GM23248 (cell line): ENCODE results near the gene TGFB1. TPM values are rescaled to one million over a fixed set of nuclear protein-coding genes. Genes with fewer than 3 reads are reported as not detected.

Experiments used
- DNase-seq: peaks from one replicate; pipeline ENCODE4 v3.0.0-alpha.2; 2015
- H2AFZ ChIP-seq: fragments of 200-600 bp; sonication (generic); 2 replicates; pipeline ENCODE4 v1.6.1; 2016; ENCODE audit warnings: antibody characterized with exemption
- H3F3A ChIP-seq: fragments of 200-600 bp; sonication (generic); 2 replicates; pipeline ENCODE4 v1.6.1; 2016; ENCODE audit warnings: mild to moderate bottlenecking, antibody characterized with exemption, mixed run types; ENCODE audit not compliant: insufficient read depth
- H3K27ac ChIP-seq: fragments of 200-600 bp; sonication (generic); 2 replicates; pipeline ENCODE4 v1.5.1; 2016; ENCODE audit warnings: mild to moderate bottlenecking
- H3K27me3 ChIP-seq: fragments of 200-600 bp; sonication (generic); replicated peaks from 2 replicates; pipeline ENCODE4 v1.6.1; 2016; ENCODE audit warnings: mild to moderate bottlenecking; ENCODE audit not compliant: insufficient read depth
- H3K36me3 ChIP-seq: fragments of 200-600 bp; sonication (generic); 2 replicates; pipeline ENCODE4 v1.6.1; 2016; ENCODE audit warnings: low read depth, mild to moderate bottlenecking
- H3K4me1 ChIP-seq: fragments of 200-600 bp; sonication (generic); 2 replicates; pipeline ENCODE4 v1.6.1; 2016; ENCODE audit warnings: mild to moderate bottlenecking; ENCODE audit not compliant: insufficient read depth
- H3K4me2 ChIP-seq: fragments of 200-600 bp; sonication (generic); one replicate; pipeline ENCODE4 v1.6.1; 2016; ENCODE audit warnings: mild to moderate bottlenecking; ENCODE audit not compliant: unreplicated experiment
- H3K4me3 ChIP-seq: fragments of 200-600 bp; sonication (generic); 2 replicates; pipeline ENCODE4 v1.5.1; 2016; ENCODE audit warnings: mild to moderate bottlenecking
- H3K79me2 ChIP-seq: fragments of 200-600 bp; sonication (generic); 2 replicates; pipeline ENCODE4 v1.6.1; 2016; ENCODE audit warnings: mild to moderate bottlenecking; ENCODE audit not compliant: insufficient read depth
- H3K9ac ChIP-seq: fragments of 200-600 bp; sonication (generic); 2 replicates; pipeline ENCODE4 v1.6.1; 2016; ENCODE audit warnings: mild to moderate bottlenecking
- H3K9me2 ChIP-seq: fragments of 200-600 bp; sonication (generic); 2 replicates; pipeline ENCODE4 v1.6.1; 2016; ENCODE audit warnings: mixed run types, mild to moderate bottlenecking, moderate library complexity; ENCODE audit not compliant: insufficient read depth
- H3K9me3 ChIP-seq: fragments of 200-600 bp; sonication (generic); one replicate; pipeline ENCODE4 v1.6.1; 2017; ENCODE audit warnings: low read depth
- H4K20me1 ChIP-seq: fragments of 200-600 bp; sonication (generic); 2 replicates; pipeline ENCODE4 v1.6.0; 2016; ENCODE audit not compliant: insufficient read depth
- EZH2 ChIP-seq: fragments of 200-600 bp; sonication (generic); IDR thresholded peaks from 2 replicates; pipeline ENCODE4 v1.6.1; 2018; ENCODE audit warnings: antibody characterized with exemption, mild to moderate bottlenecking; ENCODE audit not compliant: insufficient read depth, poor library complexity, severe bottlenecking
- EZH2phosphoT487 ChIP-seq: fragments of 200-600 bp; sonication (generic); IDR thresholded peaks from 2 replicates; pipeline ENCODE4 v1.6.1; 2018; ENCODE audit warnings: antibody characterized with exemption, moderate library complexity, mild to moderate bottlenecking, low read depth; ENCODE audit not compliant: insufficient read depth
- WGBS, 2 experiments: methylation state at CpG; one replicate each; pipeline ENCODE4 v1.1.6; 2015 to 2017; ENCODE audit warnings: low lambda C conversion rate in 2 of 2, low coverage in 1 of 2; ENCODE audit errors: missing lambda C conversion rate in 2 of 2; 5-methylcytosine and 5-hydroxymethylcytosine counted together
- in situ Hi-C: fragments of 300-500 bp; cut with MboI; formaldehyde crosslinking; loops from 2 replicates; pipeline ENCODE4 v1.15.0; 2020
- polyA plus RNA-seq: library from polyadenylated mRNA; unstranded; fragments of >200 nt; fragmentation: Nextera tagmentation; extraction: Ambion mirVana; gene quantifications from 2 replicates; pipeline ENCODE4 v1.2.1, GENCODE V29; 2016
- total RNA-seq: library from RNA; depleted of rRNA; stranded (reverse); fragments of >200 nt; shearing (Covaris generic); gene quantifications from 2 replicates; pipeline ENCODE4 v1.2.3, GENCODE V29; 2014

The TGFB1 gene
- total and polyA plus RNA-seq, 2 experiments from 2014 or later = 12.4 to 21.4 TPM

- H3K9ac ChIP-seq = peak overlapping the region; percentile 92
- peaks cover 48% of the 10 kb centered on the region for H3K4me1 ChIP-seq
- H3K79me2 ChIP-seq = peaks cover 15% of the 10 kb centered on the region
- H3F3A ChIP-seq = peaks cover 53% of the 10 kb centered on the region
- no peaks in the 10 kb centered on the region for H3K27me3 ChIP-seq
- H3K4me3 ChIP-seq = no peak overlapping the region
- H2AFZ ChIP-seq = no peak overlapping the region
- H3K4me2 ChIP-seq = no peak overlapping the region
- H3K9me3 ChIP-seq = no peaks in the 10 kb centered on the region
- no peak for DNase-seq
- 63 to 75% methylated on average over 11 to 13 of the region's 13 CpGs for WGBS, 2 experiments
- in situ Hi-C loops = no loop called here
- no peaks in the 10 kb centered on the region for H3K9me2 ChIP-seq
- peak overlapping the region; percentile 100 for H3K27ac ChIP-seq
- no peak for TF ChIP-seq EZH2
- peaks cover 6% of the 10 kb centered on the region; the same call in 1 of the 2 replicates for H3K36me3 ChIP-seq
- H4K20me1 ChIP-seq = no peaks in the 10 kb centered on the region
Measured at GRCh38 chr19:41327076-41327575, 26.6 kb downstream of the TGFB1 start.

DNA sequence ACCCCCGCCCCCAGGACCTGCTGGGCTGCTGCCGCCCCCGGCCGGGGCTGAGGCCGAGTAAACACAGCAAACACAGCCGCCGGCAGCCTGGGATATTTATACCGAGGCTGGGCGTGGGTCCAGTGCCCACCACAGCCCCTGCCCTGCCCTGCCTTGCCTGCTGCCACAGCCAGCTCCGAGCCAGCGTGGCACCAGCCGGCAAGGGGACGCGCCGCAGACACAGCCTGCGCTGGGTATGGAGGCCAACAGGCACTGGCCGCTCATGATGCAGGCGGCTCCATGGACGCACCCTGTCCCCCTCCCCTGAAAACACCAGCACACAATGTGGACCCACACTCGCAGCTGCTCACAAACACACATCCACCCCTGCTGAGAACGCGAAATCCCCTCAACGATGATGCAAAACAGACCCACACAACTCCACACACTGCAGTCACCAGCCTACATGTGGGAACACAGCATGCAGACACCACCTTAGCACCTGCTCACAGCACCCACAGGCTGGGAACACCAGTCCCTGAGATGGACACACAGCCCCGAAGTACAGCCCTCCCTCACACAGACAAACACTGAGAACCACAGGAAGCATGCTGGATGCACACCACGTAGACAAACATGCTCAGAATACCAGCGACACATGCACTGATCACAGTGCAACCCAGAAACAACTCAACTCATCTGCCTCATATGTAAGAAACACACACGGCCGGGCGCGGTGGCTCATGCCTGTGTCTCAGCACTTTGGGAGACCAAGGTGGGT lies 27.6 kb downstream of the TGFB1 start:
- in situ Hi-C loops = no loop called here
- TF ChIP-seq EZH2 (no peak), EZH2phosphoT487 (no peak)
- Histone ChIP-seq H3K4me3 (peak overlapping the region; percentile 46), H3K4me2 (peak overlapping the region; percentile 64), H3K4me1 (peaks cover 54% of the 10 kb centered on the region), H3K9ac (peak overlapping the region; percentile 92), H2AFZ (no peak overlapping the region), H3K9me3 (no peaks in the 10 kb centered on the region), H3K79me2 (peaks cover 13% of the 10 kb centered on the region), H3K27me3 (no peaks in the 10 kb centered on the region), H4K20me1 (no peaks in the 10 kb centered on the region), H3K36me3 (peaks cover 3% of the 10 kb centered on the region; the same call in 1 of the 2 replicates), H3F3A (peaks cover 59% of the 10 kb centered on the region), H3K9me2 (no peaks in the 10 kb centered on the region), H3K27ac (peak overlapping the region; percentile 100)
- WGBS, 2 experiments = 16 to 25% methylated on average over 23 to 30 of the region's 30 CpGs
- peak; percentile 81 for DNase-seq

DNA sequence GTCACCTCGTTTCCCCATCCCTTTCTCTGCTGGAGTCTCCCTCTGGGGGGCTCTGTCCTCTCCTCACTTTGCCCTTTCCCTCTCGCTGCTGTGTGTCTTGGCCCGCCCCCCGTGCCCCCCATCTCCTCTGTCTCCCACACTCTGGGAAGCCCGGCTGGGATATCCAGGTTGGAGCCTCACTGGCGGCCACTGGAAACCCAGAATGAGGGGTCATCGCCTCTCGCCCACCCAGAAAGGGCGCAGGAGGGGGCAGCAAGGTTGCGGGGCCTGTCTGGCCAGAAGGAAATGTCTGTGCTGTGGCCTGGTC lies 28.1 kb downstream of the TGFB1 start:
- TF ChIP-seq EZH2 (no peak), EZH2phosphoT487 (no peak)
- Histone ChIP-seq H3K9me2 (no peaks in the 10 kb centered on the region), H3F3A (peaks cover 64% of the 10 kb centered on the region), H2AFZ (no peak overlapping the region), H3K36me3 (peaks cover 3% of the 10 kb centered on the region; the same call in 1 of the 2 replicates), H3K4me1 (peaks cover 54% of the 10 kb centered on the region), H3K27me3 (no peaks in the 10 kb centered on the region), H3K27ac (peak overlapping the region; percentile 100), H3K4me2 (peak overlapping the region; percentile 64), H3K9me3 (no peaks in the 10 kb centered on the region), H3K79me2 (peaks cover 13% of the 10 kb centered on the region), H3K4me3 (peak overlapping the region; percentile 46), H4K20me1 (no peaks in the 10 kb centered on the region), H3K9ac (peak overlapping the region; percentile 92)
- in situ Hi-C loops = no loop called here
- WGBS, 2 experiments = 5 to 9% methylated on average over 6 to 10 of the region's 10 CpGs
- DNase-seq = no peak

- H3K27me3 ChIP-seq = no peaks in the 10 kb centered on the region
- H4K20me1 ChIP-seq = no peaks in the 10 kb centered on the region
- 2 to 4% methylated on average over 2 to 23 of the region's 23 CpGs for WGBS, 2 experiments
- peaks cover 13% of the 10 kb centered on the region for H3K79me2 ChIP-seq
- H3K4me1 ChIP-seq = peaks cover 54% of the 10 kb centered on the region
- peak overlapping the region; percentile 92 for H3K9ac ChIP-seq
- no peak overlapping the region for H2AFZ ChIP-seq
- no peaks in the 10 kb centered on the region for H3K9me3 ChIP-seq
- H3K4me3 ChIP-seq = peak overlapping the region; percentile 46
- peak overlapping the region; percentile 64 for H3K4me2 ChIP-seq
- H3K27ac ChIP-seq = peak overlapping the region; percentile 100
- H3K36me3 ChIP-seq = 0 out of 2 replicates have a peak, but pooled peaks cover 3% of the 10 kb centered on the region
- H3K9me2 ChIP-seq = no peaks in the 10 kb centered on the region
- in situ Hi-C loops = no loop called here
- peak; percentile 92 for DNase-seq
- H3F3A ChIP-seq = peaks cover 59% of the 10 kb centered on the region
- TF ChIP-seq EZH2 (no peak), EZH2phosphoT487 (no peak)
Measured at GRCh38 chr19:41324921-41325639, 28.6 kb downstream of the TGFB1 start.
